PC-9 (cell line): Measurements from ENCODE around the gene ENTR1.

Experiments
- CTCF ChIP-seq: fragments of 200-600 bp; sonication (generic); conservative IDR thresholded peaks from 2 replicates; pipeline ENCODE4 v1.6.1; 2017; ENCODE audit warnings: mixed run types, antibody characterized with exemption, mild to moderate bottlenecking, moderate library complexity
- EZH2 ChIP-seq: fragments of 200-600 bp; sonication (generic); IDR thresholded peaks from 2 replicates; pipeline ENCODE4 v1.8.0; 2017; ENCODE audit warnings: antibody characterized with exemption, low read depth

GRCh38 chr9:136354592-136355085 lies 55.8 kb downstream of the ENTR1 start:
- no peak for TF ChIP-seq CTCF
- TF ChIP-seq EZH2: no peak
